IPS-11a (cell line): Measurements from ENCODE around the gene TRPM2.
"Not testable (repeated sequence)": the region's sequence is repeated elsewhere in the genome, so short reads cannot be mapped to it uniquely, and the experiment has no call there.

Source experiments
- H3K4me3 ChIP-seq: one replicate; pipeline ENCODE4 v1.5.1; 2013; ENCODE audit warnings: low read depth, low read length, control low read depth

Gene TRPM2

GRCh38 chr21:44333509-44334328, 19.7 kb upstream of the TRPM2 start:
- H3K4me3 ChIP-seq, result no peak overlapping the region

GRCh38 chr21:44334329-44335030, 18.9 kb upstream of the TRPM2 start:
- H3K4me3 ChIP-seq, result no peak overlapping the region

DNA sequence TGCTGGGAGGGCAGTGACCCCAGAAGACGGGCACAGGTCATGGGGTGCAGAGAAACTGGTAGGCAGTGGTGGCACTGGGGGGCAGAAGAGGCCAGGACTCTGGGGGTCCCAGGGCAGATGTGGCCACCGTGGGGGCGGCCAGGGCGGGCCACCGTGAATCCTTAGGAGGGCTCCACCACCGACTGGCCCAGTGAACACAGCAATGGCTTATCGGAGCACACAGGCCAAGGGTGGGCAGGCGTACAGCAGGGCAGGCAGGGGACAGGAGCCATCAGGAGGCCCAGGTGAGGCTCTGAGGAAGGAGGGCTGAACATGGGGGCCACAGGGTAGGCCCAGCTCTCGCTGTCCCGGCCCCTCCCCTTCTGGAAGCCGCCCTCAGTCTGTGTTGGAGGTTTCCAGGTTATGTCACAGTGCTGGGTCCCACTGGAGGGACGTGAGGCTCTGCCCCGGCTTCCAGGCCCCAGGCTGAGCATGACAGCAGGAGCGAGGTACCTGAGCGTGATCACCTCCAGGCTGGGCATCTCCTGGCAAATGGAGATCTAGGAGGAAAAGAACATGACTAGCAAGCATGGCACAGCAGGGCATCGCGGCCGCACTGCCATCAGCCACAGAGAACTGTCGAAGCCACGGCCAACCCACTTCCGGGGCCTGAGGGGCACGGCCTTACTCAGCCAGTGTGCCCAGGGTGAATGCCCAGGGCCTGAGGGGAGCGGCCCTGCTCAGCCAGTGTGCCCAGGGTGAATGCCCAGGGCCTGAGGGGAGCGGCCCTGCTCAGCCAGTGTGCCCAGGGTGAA, 18.0 kb upstream of the TRPM2 start:
- no peak overlapping the region for H3K4me3 ChIP-seq

DNA sequence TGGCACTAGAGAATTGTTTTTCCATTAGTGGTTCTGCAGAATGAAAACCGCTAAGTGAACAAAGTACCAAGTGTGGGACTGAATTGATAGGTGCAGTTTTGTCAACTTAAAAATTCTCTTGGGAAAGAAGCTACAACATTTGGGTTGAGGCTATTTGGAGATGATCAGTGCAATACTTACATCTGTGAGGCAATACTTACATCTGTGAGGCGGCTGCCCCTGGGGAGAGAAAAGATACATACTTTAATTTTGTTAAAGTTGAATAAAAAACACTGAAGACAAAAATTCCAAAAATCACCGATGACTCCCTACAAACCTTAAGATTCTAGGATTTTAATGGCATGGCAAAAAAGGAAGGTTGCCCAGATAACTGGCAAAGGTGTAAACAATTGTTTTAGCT, 16.0 kb upstream of the TRPM2 start:
- no peak overlapping the region for H3K4me3 ChIP-seq

DNA sequence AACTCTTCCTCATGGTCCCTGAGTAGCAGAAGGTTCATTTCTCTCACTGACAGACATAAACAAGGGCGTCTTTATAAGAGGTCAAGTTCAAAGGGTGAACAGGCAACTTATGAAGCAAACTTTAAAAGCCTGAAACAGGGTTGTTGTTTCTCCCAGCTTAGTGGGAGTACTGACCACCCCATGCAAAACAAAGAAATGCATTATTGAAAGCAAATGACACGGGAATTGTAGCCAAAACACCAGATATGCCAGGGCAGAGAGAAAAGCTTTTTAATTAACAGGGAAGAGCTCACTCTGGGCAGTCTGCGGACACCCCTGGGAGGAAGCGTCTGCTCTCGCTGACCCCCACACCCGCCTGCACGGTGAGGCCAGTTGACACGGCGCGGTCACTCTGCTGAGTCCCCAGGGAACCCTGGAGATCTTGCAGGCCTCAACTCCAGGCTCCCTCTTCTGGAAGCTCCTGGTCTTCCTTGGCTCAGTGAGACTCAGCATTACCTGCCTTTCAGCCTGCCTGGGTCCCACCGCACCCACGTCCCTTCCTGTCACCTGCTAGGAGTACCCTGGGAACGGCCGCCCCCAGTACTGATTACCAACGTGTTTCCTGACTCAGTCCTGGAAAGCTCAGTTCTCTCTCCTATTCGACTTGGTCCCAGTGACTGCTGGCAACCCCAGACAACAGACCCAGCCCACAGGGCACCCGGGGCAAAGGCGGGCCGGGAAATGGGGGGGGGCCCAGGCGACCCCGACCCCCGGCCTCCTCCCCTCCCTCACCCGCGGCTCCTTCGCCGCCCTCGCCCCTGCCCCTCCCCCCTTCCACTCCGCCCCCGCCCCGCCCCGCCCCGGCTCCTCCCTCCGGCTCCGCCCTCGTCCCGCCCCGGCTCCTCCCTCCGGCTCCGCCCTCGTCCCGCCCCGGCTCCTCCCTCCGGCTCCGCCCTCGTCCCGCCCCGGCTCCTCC, 15.2 kb upstream of the TRPM2 start:
- H3K4me3 ChIP-seq, result peak overlapping the region; percentile 34

DNA sequence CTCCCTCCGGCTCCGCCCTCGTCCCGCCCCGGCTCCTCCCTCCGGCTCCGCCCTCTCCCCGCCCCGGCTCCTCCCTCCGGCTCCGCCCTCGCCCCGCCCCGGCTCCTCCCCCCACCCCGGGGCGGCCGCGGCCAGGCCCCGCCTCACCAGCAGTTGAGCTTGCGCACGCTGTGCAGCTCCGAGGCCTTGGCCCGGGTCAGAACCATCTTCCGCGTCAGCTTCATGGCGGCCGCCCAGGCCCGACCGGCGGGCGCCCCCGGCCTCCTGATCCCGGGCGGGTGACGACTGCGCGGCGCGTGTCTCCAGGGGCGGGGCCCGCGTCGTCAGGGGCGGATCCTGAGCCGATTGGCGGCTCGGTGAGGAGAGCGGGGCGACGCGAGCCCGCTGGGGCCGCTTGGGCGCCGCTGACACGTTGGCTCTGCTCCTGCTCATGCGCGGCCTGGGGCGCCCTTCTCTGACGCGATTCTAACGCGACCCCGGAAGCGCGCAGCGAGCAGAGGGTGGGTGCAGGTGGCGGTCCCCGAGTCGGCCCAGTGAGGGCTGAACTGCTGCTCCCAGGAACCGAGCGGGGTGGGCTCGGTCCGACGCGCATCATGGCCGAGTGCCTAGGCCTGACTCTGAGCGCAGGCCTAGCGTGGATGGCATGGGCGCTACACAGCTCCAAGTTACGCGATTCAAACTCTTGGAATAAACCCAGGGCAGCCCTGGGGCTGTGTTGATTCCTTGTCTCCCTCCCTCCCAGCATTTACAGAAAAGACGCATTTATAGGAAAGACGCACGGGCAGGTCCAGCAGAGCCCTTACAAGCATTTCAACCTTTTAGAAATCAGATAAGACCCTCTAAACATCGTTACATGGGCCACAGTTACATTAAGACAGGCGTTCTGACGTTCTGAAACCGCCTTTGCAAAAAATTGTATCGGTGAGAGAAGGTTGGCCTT, 14.2 kb upstream of the TRPM2 start, which contains the start of gene CFAP410:
Gene CFAP410 (minus strand): TSS at position 420 of the 940 bp plus-strand sequence. CDS start 196 bp downstream, at position 224.
- peak within 1 kb of the TSS; percentile 85 for H3K4me3 ChIP-seq

- H3K4me3 ChIP-seq, result not testable (repeated sequence)
Measured at GRCh38 chr21:44341726-44342458, 11.5 kb upstream of the TRPM2 start.

DNA sequence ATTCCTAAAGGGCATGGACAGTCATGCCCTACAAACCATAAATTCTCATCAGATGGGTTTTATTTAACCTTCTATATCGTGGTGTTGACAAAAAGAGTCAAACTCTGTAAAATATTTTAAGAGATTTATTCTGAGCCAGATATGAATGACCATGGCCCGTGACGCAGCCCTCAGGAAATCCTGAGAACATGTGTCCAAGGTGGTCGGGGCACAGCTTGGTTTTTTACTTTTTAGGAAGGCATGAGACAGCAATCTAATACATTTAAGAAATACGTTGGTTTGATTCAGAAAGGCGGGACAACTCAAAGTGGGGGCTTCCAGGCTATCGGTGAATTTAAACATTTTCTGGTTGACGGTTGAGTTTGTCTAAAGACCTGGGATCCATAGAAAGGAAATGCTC, 10.4 kb upstream of the TRPM2 start:
- H3K4me3 ChIP-seq, result not testable (repeated sequence)

DNA sequence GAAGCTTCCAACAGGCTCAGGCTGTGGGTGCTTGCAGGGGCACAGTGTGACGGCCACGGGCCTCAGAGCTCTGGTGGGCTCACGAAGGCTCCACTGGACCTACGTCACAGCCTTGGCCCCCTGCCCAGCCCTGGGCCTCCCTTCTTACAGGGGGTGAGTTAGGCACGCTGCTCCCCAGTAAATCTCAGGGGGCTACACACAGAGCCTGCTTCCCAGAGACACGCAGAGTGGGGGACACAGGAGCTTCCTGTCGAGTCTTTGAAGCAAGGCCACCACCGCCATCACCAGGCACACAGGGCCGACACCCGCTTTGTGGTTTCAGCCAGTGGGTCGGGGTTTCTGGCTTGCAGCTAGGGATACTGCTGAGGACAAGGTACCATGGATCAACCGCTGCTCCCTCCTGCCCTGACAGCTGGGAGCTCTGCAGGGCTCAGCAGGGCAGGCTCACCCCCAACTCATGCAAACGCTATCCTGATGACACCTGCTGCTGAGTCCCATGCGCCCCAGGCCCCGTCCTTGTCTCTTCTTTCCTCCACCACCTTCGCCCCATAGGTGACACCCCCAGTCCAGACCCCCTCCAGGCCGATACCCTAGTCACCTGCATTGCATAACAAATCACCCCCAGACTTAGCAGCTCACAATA, 8.8 kb upstream of the TRPM2 start:
- no peak overlapping the region for H3K4me3 ChIP-seq

- no peak overlapping the region for H3K4me3 ChIP-seq
Measured at GRCh38 chr21:44345495-44345894, 7.9 kb upstream of the TRPM2 start.

DNA sequence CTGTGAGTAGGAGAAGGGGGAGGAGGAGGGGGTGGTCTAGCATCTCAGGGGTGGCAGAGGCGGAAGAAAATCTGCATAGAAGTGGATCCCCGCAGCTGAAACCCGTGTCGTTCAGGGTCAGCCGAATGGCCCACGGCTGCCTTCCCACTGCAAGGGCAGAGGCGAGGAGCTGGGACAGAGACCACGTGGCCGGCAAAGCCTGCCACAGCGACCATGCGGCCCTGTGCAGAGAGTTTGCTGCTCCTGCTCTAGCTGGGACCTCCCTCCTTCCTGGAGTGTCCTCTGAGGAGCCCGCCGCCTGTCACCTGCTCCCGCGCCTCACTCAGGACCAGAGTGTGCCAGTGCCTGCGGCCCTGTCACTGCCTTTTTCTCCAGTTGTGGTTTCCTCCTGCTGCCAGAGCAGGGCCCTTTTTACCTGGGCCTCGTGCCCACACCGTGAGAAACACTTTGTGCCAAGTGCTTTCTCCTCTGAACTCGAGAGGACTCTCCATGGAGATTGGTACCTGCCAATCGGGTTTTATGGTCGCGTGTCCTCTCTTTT, 5.4 kb upstream of the TRPM2 start:
- H3K4me3 ChIP-seq, result no peak overlapping the region

DNA sequence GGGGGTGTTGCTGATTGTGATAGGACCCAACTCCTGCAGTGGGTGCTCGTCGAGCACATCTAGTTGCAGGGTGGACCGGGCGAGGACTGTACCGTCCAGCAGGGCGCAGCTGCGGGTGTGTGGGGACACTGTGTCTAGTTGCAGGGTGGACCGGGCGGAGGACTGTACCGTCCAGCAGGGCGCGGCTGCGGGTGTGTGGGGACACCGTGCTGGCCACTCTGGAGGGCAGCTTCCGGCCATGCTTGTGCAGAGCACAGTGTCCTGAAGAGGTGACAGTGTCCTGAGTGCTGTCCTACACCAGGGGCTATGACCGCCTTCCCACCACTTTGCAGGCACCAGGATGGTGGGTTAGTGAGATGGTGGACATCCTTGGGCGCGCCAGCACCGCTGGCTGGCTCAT, 4.6 kb upstream of the TRPM2 start:
- no peak overlapping the region for H3K4me3 ChIP-seq

GRCh38 chr21:44349416-44349846, 4.0 kb upstream of the TRPM2 start:
- H3K4me3 ChIP-seq, result no peak overlapping the region

DNA sequence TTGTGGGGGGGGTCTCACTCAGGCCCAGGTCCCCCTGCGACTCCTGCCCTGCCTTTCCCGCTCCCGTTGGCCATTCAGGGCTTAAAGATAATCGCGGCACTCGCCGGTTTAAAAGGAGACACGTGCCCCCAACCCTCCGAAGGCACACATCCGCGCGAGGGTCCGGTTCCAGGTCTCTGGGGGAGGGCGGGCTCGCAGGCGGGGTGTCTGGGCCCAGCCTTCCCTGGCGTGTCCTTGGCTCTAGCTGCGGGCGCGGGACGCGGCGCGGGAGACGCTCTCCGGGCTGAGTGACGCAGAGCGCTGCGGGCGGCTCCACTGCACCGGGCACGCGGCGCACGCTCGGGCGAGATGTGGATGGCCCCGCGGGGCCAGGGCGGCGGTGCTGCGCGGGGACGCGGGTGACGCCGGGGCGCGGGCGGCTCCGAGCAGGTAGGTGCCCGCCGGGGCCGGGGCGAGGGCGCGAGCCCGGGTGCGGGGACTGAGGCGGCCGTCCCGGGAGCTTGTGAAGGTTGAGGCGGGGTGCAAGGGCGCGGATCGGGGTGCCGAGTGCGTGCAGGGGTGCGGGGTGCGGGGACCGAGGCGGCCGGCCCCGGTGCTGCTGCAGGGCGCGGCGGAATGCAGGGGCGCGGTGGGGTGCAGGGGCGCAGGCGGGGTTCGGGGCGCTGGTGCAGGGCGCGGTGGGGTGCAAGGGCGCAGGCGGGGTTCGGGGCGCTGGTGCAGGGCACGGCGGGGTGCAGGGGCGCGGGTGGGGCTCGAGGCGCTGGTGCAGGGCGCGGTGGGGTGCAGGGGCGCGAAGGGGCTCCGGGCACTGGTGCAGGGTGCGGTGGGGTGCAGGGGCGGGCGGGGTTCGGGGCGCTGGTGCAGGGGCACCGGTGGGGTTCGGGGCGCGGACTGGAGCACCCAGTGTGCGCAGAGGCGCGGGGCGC, 3.3 kb upstream of the TRPM2 start:
- H3K4me3 ChIP-seq, result no peak overlapping the region

GRCh38 chr21:44350773-44351481, 2.5 kb upstream of the TRPM2 start:
- no peak overlapping the region for H3K4me3 ChIP-seq
